Tibial nerve (tissue), 4 donors: Measurements from ENCODE around the gene PRCP. TPM values are rescaled to one million over a fixed set of nuclear protein-coding genes. Genes with fewer than 3 reads are reported as not detected.

ENCODE experiments used
- DNase-seq, 2 donors: peaks; one replicate each; pipeline ENCODE4 v3.0.0-alpha.2; 2019; ENCODE audit warnings: low spot score in 2 of 2
- H3K27ac ChIP-seq, 4 donors: fragments of 200-600 bp; sonication (generic) in 3 of 4; one replicate each; pipeline ENCODE4 v1.5.1; 2017 to 2019; ENCODE audit warnings: mild to moderate bottlenecking in 1 of 4
- H3K27me3 ChIP-seq, 2 donors: fragments of 200-600 bp; sonication (generic) in 1 of 2; one replicate each; pipeline versions ENCODE4 v1.5.1 to v1.6.0; 2017 to 2019
- H3K36me3 ChIP-seq, 3 donors: fragments of 200-600 bp; sonication (generic); one replicate each; pipeline ENCODE4 v1.5.1; 2018 to 2019
- H3K4me1 ChIP-seq, 4 donors: fragments of 200-600 bp; sonication (generic) in 3 of 4; one replicate each; pipeline ENCODE4 v1.5.1; 2017 to 2019
- H3K4me3 ChIP-seq, 4 donors: fragments of 200-600 bp; sonication (generic) in 3 of 4; one replicate each; pipeline ENCODE4 v1.5.1; 2017 to 2019; ENCODE audit warnings: mild to moderate bottlenecking in 1 of 4, moderate library complexity in 1 of 4
- H3K9me3 ChIP-seq, 4 donors: fragments of 200-600 bp; sonication (generic) in 3 of 4; one replicate each; pipeline ENCODE4 v1.5.1; 2017 to 2019
- CTCF ChIP-seq, 5 experiments: fragments of 200-600 bp in 3 of 5; fragments of 450-650 bp in 2 of 5; sonication (generic) in 3 of 5; IDR thresholded peaks; one replicate each; pipeline ENCODE4 v1.5.1; 2016 to 2019; ENCODE audit warnings: antibody characterized with exemption in 5 of 5, mild to moderate bottlenecking in 3 of 5, moderate library complexity in 2 of 5
- EP300 ChIP-seq, 2 donors: sonication (generic); formaldehyde crosslinking; IDR thresholded peaks; one replicate each; pipeline ENCODE4 v1.6.1; 2017; ENCODE audit warnings: antibody characterized with exemption in 2 of 2, mild to moderate bottlenecking in 1 of 2
- POLR2A ChIP-seq, 2 donors: fragments of 450-650 bp; IDR thresholded peaks; one replicate each; pipeline ENCODE4 v1.6.1; 2017; ENCODE audit warnings: antibody characterized with exemption in 2 of 2, mild to moderate bottlenecking in 2 of 2, moderate library complexity in 2 of 2
- WGBS, 2 donors: methylation state at CpG; one replicate each; pipeline ENCODE4 v1.1.5; 2018; 5-methylcytosine and 5-hydroxymethylcytosine counted together
- total RNA-seq, 4 donors: library from RNA; depleted of rRNA; stranded (reverse); fragments of >200 nt; gene quantifications; one replicate each; pipeline ENCODE4 v1.1.0, GENCODE V29; 2016

PRCP gene
- total RNA-seq, 4 donors from 2014 or later = 39.6 to 58.6 (median 45.8) TPM

GRCh38 chr11:82790723-82791484 is 109.3 kb downstream of the PRCP start:
- no peaks in the 10 kb centered on the region for H3K36me3 ChIP-seq
- 56 to 63% methylated on average over 5 of the region's 5 CpGs for WGBS, 2 donors
- no peak for DNase-seq
- TF ChIP-seq POLR2A (IDR thresholded peaks at IDR 0.05) = no peak
- no peak for TF ChIP-seq EP300 (IDR thresholded peaks at IDR 0.05)
- no peak for TF ChIP-seq CTCF (IDR thresholded peaks at IDR 0.05)
- no peak overlapping the region for H3K27ac ChIP-seq
- H3K27me3 ChIP-seq = no peaks in the 10 kb centered on the region
- H3K4me3 ChIP-seq = no peak overlapping the region
- H3K9me3 ChIP-seq = no peaks in the 10 kb centered on the region
- H3K4me1 ChIP-seq = no peaks in the 10 kb centered on the region

GRCh38 chr11:82787981-82788380 is 112.2 kb downstream of the PRCP start:
- H3K4me1 ChIP-seq = no peaks in the 10 kb centered on the region
- WGBS, 2 donors = 69 to 83% methylated on average over 4 of the region's 4 CpGs

GRCh38 chr11:82786836-82787235 is 113.4 kb downstream of the PRCP start:
- no peak overlapping the region for H3K27ac ChIP-seq
- 79 to 83% methylated on average over 3 of the region's 3 CpGs for WGBS, 2 donors
- TF ChIP-seq CTCF (IDR thresholded peaks at IDR 0.05) (no peak), EP300 (IDR thresholded peaks at IDR 0.05) (no peak), POLR2A (IDR thresholded peaks at IDR 0.05) (no peak)

More at GRCh38 chr11:82787981-82788380, 112.2 kb downstream of the PRCP start:
- DNase-seq = no peak
- no peaks in the 10 kb centered on the region for H3K27me3 ChIP-seq
- no peak for TF ChIP-seq CTCF (IDR thresholded peaks at IDR 0.05)
- no peak for TF ChIP-seq EP300 (IDR thresholded peaks at IDR 0.05)
- TF ChIP-seq POLR2A (IDR thresholded peaks at IDR 0.05) = no peak
- no peaks in the 10 kb centered on the region for H3K36me3 ChIP-seq
- H3K27ac ChIP-seq = no peak overlapping the region
- no peaks in the 10 kb centered on the region for H3K9me3 ChIP-seq
- H3K4me3 ChIP-seq = no peak overlapping the region

GRCh38 chr11:82786001-82786400 is 114.2 kb downstream of the PRCP start:
- Histone ChIP-seq H3K4me1 (no peaks in the 10 kb centered on the region), H3K27me3 (no peaks in the 10 kb centered on the region), H3K4me3 (no peak overlapping the region), H3K36me3 (no peaks in the 10 kb centered on the region), H3K9me3 (no peaks in the 10 kb centered on the region), H3K27ac (no peak overlapping the region)
- TF ChIP-seq EP300 (IDR thresholded peaks at IDR 0.05) (no peak), CTCF (IDR thresholded peaks at IDR 0.05) (no peak), POLR2A (IDR thresholded peaks at IDR 0.05) (no peak)
- no peak for DNase-seq
- 83 to 92% methylated on average over 2 of the region's 2 CpGs for WGBS, 2 donors

More at GRCh38 chr11:82786836-82787235, 113.4 kb downstream of the PRCP start:
- no peaks in the 10 kb centered on the region for H3K4me1 ChIP-seq
- H3K36me3 ChIP-seq = no peaks in the 10 kb centered on the region
- no peak overlapping the region for H3K4me3 ChIP-seq
- H3K27me3 ChIP-seq = no peaks in the 10 kb centered on the region
- no peak for DNase-seq
- H3K9me3 ChIP-seq = no peaks in the 10 kb centered on the region

- WGBS, 2 donors = 89 to 94% methylated on average over 1 of the region's 1 CpG
Observed at GRCh38 chr11:82782825-82783374, 117.3 kb downstream of the PRCP start.

More at GRCh38 chr11:82782825-82783374, 117.3 kb downstream of the PRCP start:
- H3K4me3 ChIP-seq = no peak overlapping the region
- no peaks in the 10 kb centered on the region for H3K27me3 ChIP-seq
- no peak for DNase-seq
- no peak overlapping the region for H3K27ac ChIP-seq
- no peaks in the 10 kb centered on the region for H3K9me3 ChIP-seq
- H3K36me3 ChIP-seq = no peaks in the 10 kb centered on the region
- TF ChIP-seq POLR2A (IDR thresholded peaks at IDR 0.05) (no peak), EP300 (IDR thresholded peaks at IDR 0.05) (no peak), CTCF (IDR thresholded peaks at IDR 0.05) (no peak)
- no peaks in the 10 kb centered on the region for H3K4me1 ChIP-seq
